Nephron (organoid): ENCODE results near the gene SOX1.

Experiments used
- H3K27ac Mint-ChIP-seq, 3 experiments: 2 replicates each; pipeline ENCODE4 v1.8.0; 2020; ENCODE audit warnings: mixed read lengths in 3 of 3, mild to moderate bottlenecking in 2 of 3, moderate library complexity in 1 of 3
- H3K27me3 Mint-ChIP-seq: 2 replicates; pipeline ENCODE4 v1.8.0; 2021; ENCODE audit warnings: low read depth, mild to moderate bottlenecking, moderate library complexity, mixed read lengths
- H3K36me3 Mint-ChIP-seq: 2 replicates; pipeline ENCODE4 v1.8.0; 2020; ENCODE audit warnings: low read depth, mixed read lengths
- H3K4me1 Mint-ChIP-seq: 2 replicates; pipeline ENCODE4 v1.8.0; 2020; ENCODE audit warnings: mixed read lengths
- H3K4me3 Mint-ChIP-seq, 3 experiments: 2 replicates each; pipeline ENCODE4 v1.8.0; 2020; ENCODE audit warnings: mild to moderate bottlenecking in 3 of 3, mixed read lengths in 3 of 3, moderate library complexity in 2 of 3
- H3K9me3 Mint-ChIP-seq: 2 replicates; pipeline ENCODE4 v1.8.0; 2020; ENCODE audit warnings: mixed read lengths
- TF ChIP-seq, protein P1 (sequence below), 3 experiments: fragments of 200-600 bp; sonication (generic); IDR thresholded peaks; one replicate each; pipeline ENCODE4 v1.5.0; 2021; ENCODE audit warnings: antibody characterized with exemption in 3 of 3; ENCODE audit not compliant: unreplicated experiment in 3 of 3

Gene SOX1

DNA sequence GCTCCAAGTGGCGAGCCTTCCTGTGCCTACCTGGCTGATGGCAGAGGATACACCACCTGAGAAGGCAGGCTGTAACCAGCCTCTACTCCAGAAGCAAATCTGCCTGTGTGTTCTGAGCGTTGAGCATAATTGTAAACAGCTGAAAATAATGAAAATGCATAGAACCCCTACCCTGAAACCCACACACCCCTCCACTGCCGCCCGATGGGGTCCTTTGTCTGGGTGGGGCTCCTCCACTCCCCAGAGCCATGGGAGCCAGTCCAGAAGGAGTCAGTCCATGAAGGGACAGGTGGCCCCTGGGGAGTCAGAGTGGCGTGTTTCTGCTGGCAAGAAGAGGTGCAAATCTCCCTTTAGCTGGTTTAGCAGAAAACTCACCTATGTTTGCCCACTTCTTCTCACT, 8.0 kb upstream of the SOX1 start:
- peaks cover 100% of the 10 kb centered on the region for H3K27me3 Mint-ChIP-seq
- no peaks in the 10 kb centered on the region for H3K36me3 Mint-ChIP-seq
- peaks cover 23% of the 10 kb centered on the region for H3K4me1 Mint-ChIP-seq
- H3K27ac Mint-ChIP-seq: no peak overlapping the region
- no peak overlapping the region for H3K4me3 Mint-ChIP-seq
- TF ChIP-seq, protein P1, sequence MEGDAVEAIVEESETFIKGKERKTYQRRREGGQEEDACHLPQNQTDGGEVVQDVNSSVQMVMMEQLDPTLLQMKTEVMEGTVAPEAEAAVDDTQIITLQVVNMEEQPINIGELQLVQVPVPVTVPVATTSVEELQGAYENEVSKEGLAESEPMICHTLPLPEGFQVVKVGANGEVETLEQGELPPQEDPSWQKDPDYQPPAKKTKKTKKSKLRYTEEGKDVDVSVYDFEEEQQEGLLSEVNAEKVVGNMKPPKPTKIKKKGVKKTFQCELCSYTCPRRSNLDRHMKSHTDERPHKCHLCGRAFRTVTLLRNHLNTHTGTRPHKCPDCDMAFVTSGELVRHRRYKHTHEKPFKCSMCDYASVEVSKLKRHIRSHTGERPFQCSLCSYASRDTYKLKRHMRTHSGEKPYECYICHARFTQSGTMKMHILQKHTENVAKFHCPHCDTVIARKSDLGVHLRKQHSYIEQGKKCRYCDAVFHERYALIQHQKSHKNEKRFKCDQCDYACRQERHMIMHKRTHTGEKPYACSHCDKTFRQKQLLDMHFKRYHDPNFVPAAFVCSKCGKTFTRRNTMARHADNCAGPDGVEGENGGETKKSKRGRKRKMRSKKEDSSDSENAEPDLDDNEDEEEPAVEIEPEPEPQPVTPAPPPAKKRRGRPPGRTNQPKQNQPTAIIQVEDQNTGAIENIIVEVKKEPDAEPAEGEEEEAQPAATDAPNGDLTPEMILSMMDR (IDR thresholded peaks at IDR 0.05; ENCODE audit: unreplicated experiment in 3 of 3): no peak
- H3K9me3 Mint-ChIP-seq: no peaks in the 10 kb centered on the region

DNA sequence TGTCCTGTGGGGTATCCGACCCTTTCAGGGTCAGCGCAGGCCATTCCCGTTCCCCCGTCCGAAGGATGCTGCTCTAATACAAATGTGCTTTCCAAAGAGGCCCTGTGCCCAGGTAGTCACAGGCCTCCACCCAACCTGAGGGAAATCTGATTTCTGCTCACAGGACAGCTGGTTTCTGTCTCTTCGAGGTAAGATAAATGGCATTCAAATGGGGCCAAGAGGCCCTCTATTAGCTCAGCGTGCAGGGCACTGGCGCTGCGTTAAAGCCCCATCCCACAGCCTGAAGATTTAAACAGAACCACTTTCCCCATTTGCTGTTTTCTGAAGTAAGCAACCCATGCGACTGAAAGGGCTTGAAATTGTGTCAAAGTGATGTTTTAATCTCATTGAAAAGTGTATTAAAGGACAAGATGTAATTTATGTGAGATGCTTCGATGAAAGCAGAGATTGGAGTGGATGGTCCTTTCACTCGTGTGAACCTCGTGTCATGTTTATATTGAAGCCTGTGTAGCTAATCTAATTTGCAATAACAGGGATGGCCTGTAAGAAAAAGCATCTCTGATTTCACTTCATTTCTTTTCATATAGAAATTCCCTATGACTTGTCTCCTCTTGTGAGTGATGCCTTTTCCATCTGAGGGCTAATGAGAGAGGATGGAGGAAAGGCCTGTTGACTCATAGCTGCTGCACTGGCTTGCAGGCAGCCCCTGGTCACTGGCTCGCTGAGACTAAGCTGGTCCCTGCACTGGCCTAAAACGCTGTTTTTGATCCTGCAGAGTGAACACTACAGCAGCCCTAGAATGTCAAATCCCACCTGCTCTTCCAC, 7.3 kb upstream of the SOX1 start:
- H3K4me1 Mint-ChIP-seq: peaks cover 22% of the 10 kb centered on the region

DNA sequence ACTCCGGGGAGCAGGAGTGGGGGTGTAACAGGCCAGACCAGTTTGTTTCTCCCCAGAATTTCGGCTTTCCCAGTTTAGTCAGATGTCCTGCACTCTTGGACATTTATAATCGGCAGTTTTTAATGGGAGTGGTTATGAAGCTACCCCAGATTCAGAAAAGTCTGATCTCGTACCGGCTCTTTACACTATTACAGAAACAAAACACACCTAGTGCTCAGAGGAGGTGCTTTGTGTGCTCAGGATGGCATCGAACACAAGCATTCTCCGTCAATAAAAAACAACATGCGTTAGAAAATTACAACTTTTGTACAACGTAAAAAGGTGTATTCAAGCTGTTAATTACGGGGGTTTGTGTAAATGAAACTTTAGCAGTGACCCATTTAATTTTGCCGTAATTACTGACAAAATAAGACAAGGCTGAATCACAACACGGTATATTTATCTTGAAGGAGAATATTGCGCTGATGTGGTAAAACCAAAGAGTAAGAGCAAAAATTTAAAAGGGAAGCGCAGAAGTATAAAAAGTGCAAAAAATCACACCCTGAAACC, 6.6 kb upstream of the SOX1 start:
- Mint-ChIP-seq H3K4me1 (peaks cover 15% of the 10 kb centered on the region), H3K36me3 (no peaks in the 10 kb centered on the region), H3K4me3 (no peak overlapping the region), H3K27ac (no peak overlapping the region), H3K27me3 (peaks cover 100% of the 10 kb centered on the region), H3K9me3 (no peaks in the 10 kb centered on the region)
- TF ChIP-seq, protein P1 (IDR thresholded peaks at IDR 0.05; ENCODE audit: unreplicated experiment in 3 of 3): no peak

More for the DNA sequence above, 7.3 kb upstream of the SOX1 start:
- Mint-ChIP-seq H3K9me3 (no peaks in the 10 kb centered on the region), H3K4me3 (peak overlapping the region in 1 of 3 experiments; percentile 8), H3K27me3 (peaks cover 100% of the 10 kb centered on the region), H3K27ac (no peak overlapping the region), H3K36me3 (no peaks in the 10 kb centered on the region)
- TF ChIP-seq, protein P1 (IDR thresholded peaks at IDR 0.05; ENCODE audit: unreplicated experiment in 3 of 3): no peak

DNA sequence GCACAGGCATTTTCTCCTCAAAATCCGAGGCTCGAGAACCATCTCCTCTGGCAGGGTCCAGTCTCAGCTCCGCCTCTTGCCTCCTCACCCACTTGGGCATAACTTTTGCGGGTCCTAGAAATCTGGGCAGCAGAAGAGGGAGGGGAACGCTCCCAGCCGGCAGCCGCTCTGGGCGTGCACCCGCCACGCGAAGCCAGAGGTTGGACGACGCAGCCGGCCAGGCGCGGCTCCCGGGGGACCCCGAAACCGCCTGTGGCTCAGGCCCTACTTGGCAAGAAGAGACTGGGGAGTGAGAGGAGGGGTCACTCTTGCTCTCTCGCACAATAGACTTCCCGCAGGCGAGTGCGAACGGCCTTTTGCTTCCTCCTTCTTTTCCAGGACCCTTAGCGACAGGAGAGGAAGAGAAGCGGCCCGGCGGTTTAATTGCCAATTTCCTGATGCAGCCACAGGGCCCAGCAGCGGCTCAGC, 6.0 kb upstream of the SOX1 start:
- H3K4me1 Mint-ChIP-seq: peaks cover 14% of the 10 kb centered on the region
- TF ChIP-seq, protein P1 (IDR thresholded peaks at IDR 0.05; ENCODE audit: unreplicated experiment in 3 of 3): no peak
- no peak overlapping the region for H3K4me3 Mint-ChIP-seq
- H3K27ac Mint-ChIP-seq: no peak overlapping the region
- no peaks in the 10 kb centered on the region for H3K9me3 Mint-ChIP-seq
- H3K27me3 Mint-ChIP-seq: peaks cover 100% of the 10 kb centered on the region
- no peaks in the 10 kb centered on the region for H3K36me3 Mint-ChIP-seq

DNA sequence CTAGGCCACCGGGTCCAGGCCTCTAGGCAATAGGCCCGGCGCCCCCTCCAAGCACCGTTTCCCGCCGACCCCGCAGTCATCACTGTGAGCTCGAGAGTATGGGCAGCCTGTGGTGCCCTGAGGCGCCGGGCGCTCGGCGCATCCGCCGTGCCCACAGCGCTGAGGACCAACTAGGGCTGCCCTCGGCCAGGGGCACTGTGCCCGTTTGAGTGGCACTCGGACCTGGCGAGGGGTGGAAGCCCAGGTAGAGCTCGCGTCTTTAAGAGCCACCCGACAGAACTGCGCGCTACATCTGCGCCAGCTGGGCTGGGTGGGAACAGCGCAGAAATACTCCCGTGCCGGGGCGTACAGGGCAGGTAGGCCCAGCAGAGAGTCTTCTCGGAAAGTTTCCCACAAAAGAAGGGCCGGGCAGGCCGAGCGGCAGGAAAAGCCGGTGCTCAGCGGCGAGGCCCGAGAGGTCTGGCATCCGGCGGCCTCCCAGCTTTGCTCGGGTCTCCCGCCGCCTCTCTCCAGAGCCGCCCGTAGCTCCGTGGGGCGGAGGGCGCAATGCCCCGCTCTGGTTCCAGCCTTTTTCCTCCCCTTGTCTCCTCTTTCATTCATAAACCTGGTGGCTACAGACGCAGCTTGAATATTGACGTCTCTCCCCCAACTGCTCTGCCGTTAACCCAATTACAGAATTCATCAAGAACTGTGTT, 5.4 kb upstream of the SOX1 start:
- TF ChIP-seq, protein P1 (IDR thresholded peaks at IDR 0.05; ENCODE audit: unreplicated experiment in 3 of 3): no peak
- no peaks in the 10 kb centered on the region for H3K36me3 Mint-ChIP-seq
- H3K4me1 Mint-ChIP-seq: peaks cover 14% of the 10 kb centered on the region
- H3K4me3 Mint-ChIP-seq: no peak overlapping the region
- peaks cover 100% of the 10 kb centered on the region for H3K27me3 Mint-ChIP-seq
- no peaks in the 10 kb centered on the region for H3K9me3 Mint-ChIP-seq
- H3K27ac Mint-ChIP-seq: no peak overlapping the region
